BLaER1 (cell line): ENCODE results near the gene GALNT12.

Experiments
- H3K27ac ChIP-seq: shearing (Covaris generic); formaldehyde crosslinking; 2 replicates; pipeline ENCODE4 v1.8.1; 2022
- H3K27me3 ChIP-seq: shearing (Covaris generic); formaldehyde crosslinking; 2 replicates; pipeline ENCODE4 v1.8.1; 2022
- H3K36me3 ChIP-seq: shearing (Covaris generic); formaldehyde crosslinking; 2 replicates; pipeline ENCODE4 v1.8.1; 2022
- H3K4me1 ChIP-seq: shearing (Covaris generic); formaldehyde crosslinking; 2 replicates; pipeline ENCODE4 v1.8.1; 2022
- H3K4me2 ChIP-seq: shearing (Covaris generic); formaldehyde crosslinking; 2 replicates; pipeline ENCODE4 v1.8.1; 2022
- H3K4me3 ChIP-seq: shearing (Covaris generic); formaldehyde crosslinking; 2 replicates; pipeline ENCODE4 v1.8.1; 2022
- H3K9ac ChIP-seq: shearing (Covaris generic); formaldehyde crosslinking; 2 replicates; pipeline ENCODE4 v1.8.1; 2022
- H3K9me3 ChIP-seq: shearing (Covaris generic); formaldehyde crosslinking; 2 replicates; pipeline ENCODE4 v1.8.1; 2022
- H4K20me1 ChIP-seq: shearing (Covaris generic); formaldehyde crosslinking; 2 replicates; pipeline ENCODE4 v1.8.1; 2022
- Cebpa-rat ChIP-seq: shearing (Covaris generic); IDR thresholded peaks from 2 replicates; pipeline ENCODE4 v1.8.1; 2022

The GALNT12 gene

GRCh38 chr9:98894171-98894570 lies 86.7 kb downstream of the GALNT12 start:
- peaks cover 12% of the 10 kb centered on the region for H3K4me1 ChIP-seq
- H3K27ac ChIP-seq = no peak overlapping the region
- no peaks in the 10 kb centered on the region for H3K36me3 ChIP-seq
- H4K20me1 ChIP-seq = no peaks in the 10 kb centered on the region
- no peak overlapping the region for H3K9ac ChIP-seq
- no peak for TF ChIP-seq Cebpa-rat
- peaks cover 12% of the 10 kb centered on the region; the same call in 1 of the 2 replicates for H3K9me3 ChIP-seq
- H3K4me3 ChIP-seq = no peak overlapping the region
- H3K4me2 ChIP-seq = no peak overlapping the region
- H3K27me3 ChIP-seq = no peaks in the 10 kb centered on the region

- no peaks in the 10 kb centered on the region for H3K27me3 ChIP-seq
- H3K27ac ChIP-seq = no peak overlapping the region
- H3K4me3 ChIP-seq = no peak overlapping the region
- H4K20me1 ChIP-seq = no peaks in the 10 kb centered on the region
- no peak overlapping the region for H3K4me2 ChIP-seq
- H3K9me3 ChIP-seq = peaks cover 12% of the 10 kb centered on the region; the same call in 1 of the 2 replicates
- H3K4me1 ChIP-seq = peaks cover 18% of the 10 kb centered on the region
- TF ChIP-seq Cebpa-rat = no peak
- no peak overlapping the region for H3K9ac ChIP-seq
- H3K36me3 ChIP-seq = no peaks in the 10 kb centered on the region
Measured at GRCh38 chr9:98894761-98895160, 87.3 kb downstream of the GALNT12 start.

GRCh38 chr9:98896632-98897031 lies 89.2 kb downstream of the GALNT12 start:
- Histone ChIP-seq H3K27ac (no peak overlapping the region), H3K4me3 (no peak overlapping the region), H3K4me1 (peaks cover 22% of the 10 kb centered on the region), H3K9me3 (peaks cover 12% of the 10 kb centered on the region; the same call in 1 of the 2 replicates), H3K27me3 (no peaks in the 10 kb centered on the region), H4K20me1 (no peaks in the 10 kb centered on the region), H3K4me2 (no peak overlapping the region), H3K36me3 (no peaks in the 10 kb centered on the region), H3K9ac (no peak overlapping the region)
- TF ChIP-seq Cebpa-rat = no peak

GRCh38 chr9:98897745-98898144 lies 90.3 kb downstream of the GALNT12 start:
- Histone ChIP-seq H3K9me3 (peaks cover 12% of the 10 kb centered on the region; the same call in 1 of the 2 replicates), H3K9ac (no peak overlapping the region), H3K4me2 (no peak overlapping the region), H3K27ac (no peak overlapping the region), H3K36me3 (no peaks in the 10 kb centered on the region), H3K4me1 (peaks cover 22% of the 10 kb centered on the region), H3K4me3 (no peak overlapping the region), H4K20me1 (no peaks in the 10 kb centered on the region), H3K27me3 (no peaks in the 10 kb centered on the region)
- no peak for TF ChIP-seq Cebpa-rat

GRCh38 chr9:98899408-98900056 lies 92.1 kb downstream of the GALNT12 start:
- Histone ChIP-seq H3K36me3 (no peaks in the 10 kb centered on the region), H3K4me2 (peak overlapping the region; percentile 23), H4K20me1 (no peaks in the 10 kb centered on the region), H3K4me1 (peaks cover 22% of the 10 kb centered on the region), H3K9ac (no peak overlapping the region), H3K9me3 (peaks cover 12% of the 10 kb centered on the region; the same call in 1 of the 2 replicates), H3K4me3 (no peak overlapping the region), H3K27ac (no peak overlapping the region), H3K27me3 (no peaks in the 10 kb centered on the region)
- TF ChIP-seq Cebpa-rat = no peak
